ENCODE data around the gene BRMS1L.

BRMS1L gene

DNA sequence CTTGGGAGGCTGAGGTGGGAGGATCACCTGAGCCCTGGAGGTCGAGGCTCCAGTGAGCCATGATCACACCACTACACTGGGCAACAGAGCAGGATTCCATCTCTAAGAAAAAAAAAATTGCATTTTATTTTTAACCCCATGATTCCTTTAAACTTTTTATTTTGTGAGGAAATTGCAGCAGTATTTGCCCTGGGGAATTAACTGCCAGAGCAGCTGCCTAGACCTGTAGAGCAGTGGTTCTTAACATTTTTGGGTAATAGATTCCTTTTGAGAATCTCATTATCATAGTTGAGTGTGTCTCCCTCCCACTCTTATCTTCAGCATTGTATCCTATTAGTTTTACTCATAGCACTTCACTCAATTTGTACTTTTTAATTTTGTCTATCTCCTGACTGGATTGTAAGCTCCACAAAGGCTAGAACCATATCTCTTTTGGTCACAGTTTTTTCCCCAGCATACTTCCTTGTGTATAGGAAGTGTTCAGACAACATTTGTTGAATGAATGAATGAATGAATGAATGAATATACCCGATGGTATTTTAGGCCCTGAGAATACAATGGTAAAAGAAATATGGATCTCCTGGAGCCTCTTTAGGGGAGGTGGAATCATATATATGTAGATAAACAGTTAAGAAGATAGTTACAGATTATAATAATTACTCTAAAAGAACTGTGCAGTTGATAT lies 40.6 kb downstream of the BRMS1L start:
- DNase-seq: no peak

DNA sequence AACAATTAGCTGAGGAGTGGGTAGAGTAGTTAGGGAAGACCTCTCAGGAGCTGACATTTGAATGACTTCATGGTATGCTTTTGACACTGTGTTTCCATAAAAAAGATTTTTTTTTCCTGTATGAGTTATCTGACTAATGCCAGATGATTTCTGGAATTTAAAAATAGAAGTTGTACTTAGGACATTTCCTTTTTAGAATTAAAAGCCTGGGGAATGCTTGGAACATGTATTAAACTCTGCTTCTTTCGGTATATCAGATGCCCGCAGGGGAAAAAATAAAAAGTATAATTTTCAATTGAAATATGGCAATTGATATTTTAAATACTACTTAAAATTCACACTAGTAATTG lies 41.1 kb downstream of the BRMS1L start:
- no peak for DNase-seq

DNA sequence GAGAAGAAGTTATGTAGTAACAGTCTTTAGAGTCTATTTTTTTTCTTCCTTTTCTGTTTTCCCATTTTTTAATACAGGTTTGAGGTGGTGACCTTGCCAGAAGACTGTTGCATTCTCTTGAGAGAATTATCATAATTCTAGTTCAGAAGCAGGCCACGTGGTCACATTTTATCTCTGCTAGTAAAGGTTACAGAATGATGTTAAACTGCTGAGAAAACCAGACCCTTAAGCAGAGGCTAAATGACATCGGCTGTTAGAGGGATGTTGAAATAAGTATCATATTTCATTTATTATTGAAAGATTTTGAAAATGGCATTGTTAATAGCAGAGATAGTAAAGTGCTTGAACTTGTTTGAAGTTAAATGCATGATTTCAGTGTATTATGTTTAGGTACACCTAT lies 49.2 kb downstream of the BRMS1L start:
- no peak for DNase-seq

DNA sequence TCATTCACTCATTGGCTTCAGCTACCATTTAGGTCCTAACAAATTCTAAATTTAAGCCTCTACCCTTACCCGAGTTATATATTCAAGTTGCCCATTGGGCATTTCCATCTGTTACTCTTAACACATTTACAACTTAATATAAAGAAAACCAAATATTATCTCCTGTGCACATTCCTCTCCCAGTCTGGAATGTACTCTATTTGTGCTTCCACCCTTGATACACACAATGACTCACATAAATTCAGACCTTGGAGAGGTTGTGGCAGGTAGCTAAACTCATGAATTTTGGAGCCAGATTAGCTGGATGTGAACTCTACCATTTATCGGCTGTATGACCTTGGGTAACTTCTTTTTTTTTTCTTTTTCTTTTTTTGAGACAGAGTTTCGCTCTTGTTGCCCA lies 51.1 kb downstream of the BRMS1L start:
- no peak for DNase-seq

DNA sequence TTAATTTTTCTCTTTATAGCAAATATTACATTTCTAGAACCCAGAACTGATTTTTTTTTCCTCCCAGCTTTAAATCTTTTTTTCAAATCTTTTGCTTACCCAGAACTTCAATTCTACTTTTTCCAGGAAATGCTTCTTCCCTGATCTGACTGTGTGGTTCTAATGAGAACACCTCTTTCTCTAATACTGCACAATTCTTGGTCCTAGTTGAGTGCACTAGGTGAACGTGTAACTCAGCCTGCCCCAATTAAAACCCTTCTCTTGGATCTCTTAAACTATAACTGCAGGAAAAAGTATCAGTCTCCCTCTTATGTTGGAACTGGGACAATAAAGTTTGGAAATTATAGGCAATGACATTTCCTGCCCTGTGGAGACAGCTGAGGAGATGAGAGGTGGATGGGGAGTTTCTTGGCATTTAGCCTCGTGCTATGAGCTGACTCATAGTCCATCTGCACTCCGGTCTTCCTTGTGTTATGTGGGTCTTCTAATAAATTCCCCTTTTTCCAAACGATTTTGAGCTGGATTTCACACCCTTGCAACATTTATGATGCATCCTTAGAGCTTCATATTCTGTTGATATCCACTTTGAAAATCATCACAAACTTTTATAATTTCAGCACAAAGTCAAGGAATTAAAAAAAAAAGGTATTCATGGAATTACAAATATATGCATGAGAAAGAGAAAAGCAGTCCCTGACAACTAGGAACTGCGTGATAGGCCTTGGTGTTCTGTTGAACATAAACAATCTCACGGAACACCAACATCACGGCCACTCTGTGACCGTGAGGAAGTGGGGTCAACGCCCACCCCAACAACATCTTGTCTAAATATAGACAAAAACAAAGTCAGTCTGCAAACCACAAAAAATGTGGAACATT lies 52.4 kb downstream of the BRMS1L start:
- DNase-seq: no peak

DNA sequence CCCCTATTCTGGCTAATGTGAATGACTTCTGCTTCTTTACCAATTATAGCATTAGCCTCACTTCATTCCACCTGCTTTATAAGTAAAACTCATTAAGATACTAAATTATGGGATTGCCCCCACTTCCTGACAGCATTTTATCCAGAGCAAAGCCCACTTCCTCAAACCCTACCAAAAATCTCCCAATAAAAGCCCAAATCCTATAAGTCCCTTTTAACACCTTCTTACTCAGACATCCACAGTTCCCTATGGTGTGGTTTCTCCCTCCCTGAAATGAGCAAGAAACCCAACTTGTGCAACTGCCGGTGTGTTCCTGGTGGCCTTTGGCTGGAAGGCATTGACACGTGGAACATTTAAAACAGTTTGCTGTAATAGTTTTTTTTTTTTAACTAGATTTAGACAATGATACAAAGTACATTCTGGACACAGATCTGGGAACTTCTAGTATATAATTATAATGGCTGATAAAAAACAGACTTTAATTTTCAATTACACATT lies 53.1 kb downstream of the BRMS1L start:
- DNase-seq: no peak

DNA sequence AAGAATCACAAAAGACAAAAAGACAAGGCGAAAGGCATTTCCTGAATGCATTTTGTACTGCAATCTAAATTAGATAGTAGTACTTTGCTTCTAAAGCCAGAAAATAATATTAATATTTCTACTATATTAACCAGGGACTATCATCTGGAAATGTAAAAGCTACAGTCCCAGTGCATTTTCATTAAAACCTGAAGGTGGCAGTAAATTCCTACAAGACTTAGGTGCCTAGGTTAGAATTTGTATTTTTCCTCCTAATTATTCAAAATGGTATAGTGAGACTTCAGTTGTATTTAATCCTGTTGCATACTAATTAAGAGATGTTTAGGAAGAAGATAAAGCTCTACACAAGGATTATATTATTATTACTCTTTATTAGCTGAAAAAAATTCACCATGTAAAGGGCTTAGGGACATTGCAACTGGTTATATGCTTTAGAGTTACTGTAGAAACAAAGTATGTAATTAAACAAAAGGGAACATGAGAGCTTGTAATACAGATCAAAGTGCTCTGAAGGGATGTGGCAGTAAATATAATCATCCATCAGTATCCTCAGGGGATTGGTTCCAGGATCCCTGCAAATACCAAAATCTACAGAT lies 53.6 kb downstream of the BRMS1L start:
- DNase-seq: no peak

DNA sequence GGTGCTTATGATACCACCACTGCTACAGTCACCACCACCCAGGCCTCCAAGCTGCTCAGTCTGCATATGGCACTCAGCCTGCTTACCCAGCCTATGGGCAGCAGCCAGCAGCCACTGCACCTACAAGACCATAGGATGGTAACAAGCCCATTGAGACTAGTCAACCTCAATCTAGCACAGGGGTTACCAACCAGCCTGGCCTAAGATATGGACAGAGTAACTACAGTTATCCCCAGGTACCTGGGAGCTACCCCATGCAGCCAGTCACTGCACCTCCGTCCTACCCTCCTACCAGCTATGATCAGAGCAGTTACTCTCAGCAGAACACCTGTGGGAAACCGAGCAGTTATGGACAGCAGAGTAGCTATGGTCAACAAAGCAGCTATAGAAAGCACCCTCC lies 55.1 kb downstream of the BRMS1L start:
- no peak for DNase-seq

DNA sequence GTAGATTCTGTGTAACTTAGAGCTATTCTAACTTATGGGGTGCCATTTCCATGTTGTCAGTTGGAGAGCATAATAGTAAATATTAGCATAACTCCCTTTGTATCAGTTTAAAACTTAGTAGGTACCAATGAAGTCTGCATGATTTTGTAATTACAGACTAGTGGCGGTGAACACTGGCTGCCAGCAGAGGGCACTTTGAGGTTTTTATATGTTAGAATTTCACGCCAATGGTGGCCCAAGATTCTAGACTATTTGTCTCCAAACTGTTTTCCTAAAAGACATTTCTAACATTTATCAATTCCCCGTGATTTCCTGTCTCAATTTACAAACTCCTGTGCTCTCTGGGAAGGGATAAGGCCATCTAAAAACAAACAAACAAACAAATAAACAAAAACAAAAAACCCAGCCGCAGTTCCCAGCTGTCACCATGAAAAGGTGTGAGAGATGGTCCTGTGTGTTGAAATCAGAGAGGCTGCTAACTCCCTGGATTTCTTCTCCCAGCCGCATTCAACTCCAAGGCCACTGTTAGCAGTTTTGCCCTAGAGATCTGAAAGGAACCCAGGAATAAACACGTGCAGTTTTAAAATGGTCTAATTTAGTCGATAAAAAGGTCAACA lies 57.6 kb downstream of the BRMS1L start:
- DNase-seq: peak; percentile 40

DNA sequence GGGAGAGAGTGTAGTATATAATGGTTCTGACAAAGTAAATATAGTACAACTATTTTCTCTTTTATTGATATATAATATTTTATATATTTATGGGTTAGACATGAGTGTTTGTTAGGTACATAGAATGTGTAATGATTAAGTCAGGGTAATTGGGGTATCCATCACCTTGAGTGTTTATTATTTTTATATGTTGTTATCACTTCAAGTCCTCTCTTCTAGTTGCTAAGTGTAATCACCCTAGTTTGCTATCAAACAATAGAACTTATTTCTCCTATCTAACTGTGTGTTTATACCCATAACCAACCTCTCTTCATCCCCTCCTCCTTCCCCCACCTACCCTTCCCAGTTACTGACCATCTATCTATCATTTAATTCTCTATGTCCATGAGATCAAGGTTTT lies 64.2 kb downstream of the BRMS1L start:
- no peak for DNase-seq

DNA sequence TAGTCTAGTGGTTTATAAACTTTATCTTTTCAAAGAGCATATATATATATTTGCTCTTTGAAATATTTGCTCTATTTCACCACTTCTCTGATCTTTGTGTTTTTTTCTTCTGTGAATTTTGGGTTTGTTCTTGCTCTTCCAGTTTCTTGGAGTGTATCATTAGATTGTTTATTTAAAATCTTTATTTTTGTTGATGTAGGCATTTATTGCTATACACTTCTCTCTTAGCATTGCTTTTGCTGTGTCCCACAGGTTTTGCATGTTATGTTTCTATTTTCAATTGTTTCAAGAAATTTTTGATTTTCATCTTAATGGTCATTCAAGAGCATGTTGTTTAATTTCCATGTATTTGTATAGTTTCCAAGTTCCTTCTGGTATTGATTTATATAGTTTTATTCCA lies 69.1 kb downstream of the BRMS1L start:
- no peak for DNase-seq

DNA sequence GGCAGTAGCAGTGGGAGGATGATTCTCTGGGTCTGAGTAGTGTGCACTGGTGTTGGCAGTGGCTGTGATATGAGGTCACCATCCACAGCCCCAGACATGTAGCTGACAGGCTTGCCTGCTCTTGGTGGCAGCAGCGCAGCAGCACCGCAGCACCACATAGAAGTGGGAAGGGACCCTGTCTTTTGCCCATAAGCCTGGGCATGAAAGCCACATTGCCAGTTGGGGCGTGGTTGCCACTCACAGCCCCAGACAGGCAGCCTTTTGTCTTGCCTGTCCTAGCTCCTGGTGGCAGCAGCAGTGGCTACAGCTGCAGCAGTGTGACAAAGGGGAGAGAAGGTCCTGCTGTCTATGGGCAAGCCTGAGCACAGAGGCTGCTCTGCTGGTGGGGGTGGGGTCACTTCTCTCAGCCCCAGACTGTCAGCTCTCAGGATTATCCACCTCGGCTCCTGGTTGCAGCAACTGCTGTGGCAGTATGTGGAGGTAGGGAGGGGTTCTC lies 71.5 kb downstream of the BRMS1L start:
- no peak for DNase-seq

DNA sequence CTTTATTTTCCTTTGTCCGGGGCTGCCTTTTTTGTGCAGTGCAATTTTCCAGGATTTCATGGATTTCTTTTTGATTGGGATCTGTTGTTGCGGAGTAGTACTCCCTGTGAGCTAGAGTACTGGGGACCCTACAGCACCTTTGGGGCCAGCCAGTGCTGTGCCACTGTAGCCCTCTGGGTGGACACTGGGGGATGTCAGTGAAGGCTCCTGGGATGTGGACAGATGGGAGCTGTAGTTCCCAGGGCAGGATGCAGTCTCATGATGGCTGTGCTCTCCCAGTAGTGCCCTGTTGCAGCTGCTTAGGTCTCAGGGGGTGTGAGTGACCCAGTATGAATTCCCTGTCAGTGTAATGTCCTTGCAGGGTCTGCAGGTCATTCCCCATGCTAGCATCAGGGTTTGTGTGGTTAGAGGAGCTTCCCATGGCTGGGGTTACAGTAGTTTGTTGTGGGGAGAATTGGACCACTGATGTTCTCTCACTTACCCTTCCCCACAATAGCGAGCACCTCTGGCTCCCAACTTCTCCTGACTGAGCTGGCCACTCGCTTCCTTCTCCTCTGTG lies 72.2 kb downstream of the BRMS1L start:
- DNase-seq: no peak

DNA sequence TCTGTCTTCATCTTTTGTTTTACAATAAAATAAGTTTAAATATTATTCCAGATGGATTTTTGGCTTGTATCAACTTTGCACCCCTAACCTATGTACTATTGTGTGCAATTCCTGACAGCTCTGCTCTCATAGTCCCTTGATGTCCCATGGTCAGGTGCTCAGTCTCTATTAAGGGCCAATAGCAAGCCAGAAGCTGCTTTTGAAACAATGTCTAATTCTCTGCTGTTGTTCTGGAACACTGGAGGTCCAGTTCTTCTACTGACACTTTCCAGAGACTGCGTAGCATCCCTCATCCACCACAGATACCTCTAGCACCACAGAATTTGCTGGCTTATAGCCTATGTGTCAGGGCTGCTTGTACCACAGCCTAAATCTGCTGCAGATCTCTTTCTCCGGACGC lies 74.6 kb downstream of the BRMS1L start:
- DNase-seq: no peak

DNA sequence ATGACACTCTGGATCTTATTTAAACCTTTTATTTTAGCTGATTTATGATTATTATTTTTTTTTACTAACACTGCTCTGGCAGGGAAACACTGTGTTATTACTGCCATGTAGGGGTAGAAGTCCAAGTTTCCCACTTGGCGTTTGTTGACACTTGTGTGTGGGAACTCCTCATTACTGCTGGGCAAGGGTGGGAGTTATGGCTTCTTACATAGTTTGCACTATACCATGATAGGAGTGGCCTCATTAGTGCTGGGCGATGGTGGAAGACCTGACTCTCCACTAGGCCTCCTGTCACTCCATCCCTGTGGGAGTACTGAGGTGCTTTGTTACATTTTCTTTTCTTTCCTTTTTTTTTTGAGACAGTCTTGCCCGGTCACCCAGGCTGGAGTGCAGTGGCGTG lies 83.5 kb downstream of the BRMS1L start:
- no peak for DNase-seq

DNA sequence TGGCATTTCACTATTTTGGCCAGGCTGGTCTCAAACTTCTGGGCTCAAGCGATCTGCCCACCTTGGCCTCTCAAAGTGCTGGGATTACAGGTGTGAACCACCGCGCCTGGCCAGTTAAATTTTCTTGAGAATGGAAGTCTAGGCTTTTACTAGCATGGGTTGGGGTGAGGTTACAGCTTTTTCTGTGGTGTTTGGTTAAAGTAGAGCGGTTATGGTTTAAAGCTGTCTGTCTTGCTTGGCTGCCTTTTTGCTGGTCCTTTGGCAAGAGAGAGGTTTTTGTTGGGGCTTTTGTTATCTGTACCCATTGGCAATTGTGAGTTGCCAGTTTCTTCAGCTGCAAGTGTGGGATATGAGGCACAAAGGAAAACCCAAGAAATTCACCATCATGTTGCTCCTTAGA lies 84.1 kb downstream of the BRMS1L start:
- no peak for DNase-seq

DNA sequence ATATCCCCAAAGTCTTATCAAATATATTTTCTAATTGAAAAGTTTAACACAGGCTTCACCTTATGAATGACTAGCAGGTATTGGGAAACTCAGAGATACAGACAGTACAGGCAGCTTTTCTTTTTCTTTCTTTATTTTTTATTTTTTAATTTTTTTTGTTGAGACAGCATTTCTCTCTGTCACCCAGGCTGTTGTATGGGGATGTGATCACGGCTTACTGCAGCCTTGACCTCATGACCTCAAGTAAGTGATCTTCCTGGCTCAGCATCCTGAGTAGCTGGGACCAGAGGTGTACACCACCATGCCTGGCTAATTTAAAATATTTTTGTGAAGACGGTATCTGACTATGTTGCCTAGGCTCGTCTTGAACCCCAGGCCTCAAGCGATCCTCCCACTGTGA lies 85.0 kb downstream of the BRMS1L start:
- DNase-seq: no peak

DNA sequence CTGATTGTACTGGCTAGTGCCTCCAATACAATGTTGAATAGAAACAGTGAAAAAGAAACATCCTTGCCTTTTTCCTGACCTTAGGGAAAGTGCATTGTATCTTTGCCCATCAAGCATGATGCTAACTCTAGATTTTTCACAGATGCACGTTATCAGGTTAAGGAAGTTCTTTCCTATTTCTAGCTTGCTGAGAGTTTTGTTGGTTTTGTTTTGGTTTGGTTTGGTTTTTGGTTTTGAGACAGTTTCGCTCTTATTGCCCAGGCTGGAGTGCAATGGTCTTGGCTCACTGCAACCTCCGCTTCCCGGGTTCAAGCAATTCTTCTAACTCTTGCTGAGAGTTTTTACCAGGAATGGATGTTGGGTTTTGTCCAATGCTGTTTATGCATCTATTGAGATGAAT lies 89.0 kb downstream of the BRMS1L start:
- no peak for DNase-seq

DNA sequence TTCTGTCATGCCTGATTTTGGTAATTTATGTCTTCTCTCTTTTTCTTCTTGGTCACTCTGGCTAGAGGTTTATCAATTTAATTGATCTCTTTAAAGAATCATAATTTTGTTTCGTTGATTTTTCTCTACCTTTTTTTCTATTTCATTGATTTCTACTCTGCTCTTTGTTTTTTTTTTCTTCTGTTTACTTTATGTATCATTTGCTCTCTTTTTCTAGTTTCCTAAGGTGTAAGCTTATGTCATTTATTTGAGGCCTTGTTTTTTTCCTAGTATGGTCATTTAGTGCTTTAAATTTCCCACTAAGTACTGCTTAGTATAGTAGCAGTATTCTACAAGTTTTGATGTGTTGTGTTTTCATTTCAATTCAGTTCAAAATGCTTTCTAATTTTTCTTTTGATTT lies 89.6 kb downstream of the BRMS1L start:
- DNase-seq: no peak
